Neural cell (in vitro differentiated cells): Measurements from ENCODE around the gene ENKD1. TPM values are rescaled to one million over a fixed set of nuclear protein-coding genes. Genes with fewer than 3 reads are reported as not detected.

Source experiments
- H2AFZ ChIP-seq: fragments of 200-600, 300-800 bp; sonication (generic), shearing (Covaris generic); 2 replicates; pipeline ENCODE4 v1.6.0; 2014; ENCODE audit warnings: low read depth, mild to moderate bottlenecking, antibody characterized with exemption, low read length, moderate library complexity
- H3F3A ChIP-seq: fragments of 200-600 bp; shearing (Covaris generic); 2 replicates; pipeline ENCODE4 v1.6.1; 2016; ENCODE audit warnings: mild to moderate bottlenecking, moderate library complexity, mixed read lengths, antibody characterized with exemption, low read length; ENCODE audit not compliant: insufficient read depth, poor library complexity, severe bottlenecking
- H3K27ac ChIP-seq: fragments of 200-600, 300-800 bp; sonication (generic), shearing (Covaris generic); 2 replicates; pipeline ENCODE4 v1.5.1; 2014; ENCODE audit warnings: mild to moderate bottlenecking, low read length, moderate library complexity
- H3K27me3 ChIP-seq: fragments of 300-800, 200-600 bp; sonication (generic), shearing (Covaris generic); 2 replicates; pipeline ENCODE4 v1.6.0; 2014; ENCODE audit warnings: mild to moderate bottlenecking, low read depth, low read length, moderate library complexity; ENCODE audit not compliant: insufficient read depth
- H3K36me3 ChIP-seq: fragments of 300-800, 200-600 bp; sonication (generic), shearing (Covaris generic); 2 replicates; pipeline ENCODE4 v1.5.1; 2014; ENCODE audit warnings: mild to moderate bottlenecking, antibody characterized with exemption, low read length, moderate library complexity; ENCODE audit not compliant: insufficient read depth
- H3K4me2 ChIP-seq: fragments of 300-800, 200-600 bp; sonication (generic), shearing (Covaris generic); 2 replicates; pipeline ENCODE4 v1.6.0; 2014; ENCODE audit warnings: mild to moderate bottlenecking, low read length
- H3K4me3 ChIP-seq: fragments of 300-800, 200-600 bp; sonication (generic), shearing (Covaris generic); 2 replicates; pipeline ENCODE4 v1.5.1; 2014; ENCODE audit warnings: mild to moderate bottlenecking, low read length, moderate library complexity
- H3K79me2 ChIP-seq: fragments of 200-600 bp; shearing (Covaris generic); replicated peaks from 2 replicates; pipeline ENCODE4 v1.6.0; 2014; ENCODE audit warnings: mild to moderate bottlenecking, low read length, moderate library complexity; ENCODE audit not compliant: insufficient read depth
- H3K9ac ChIP-seq: fragments of 300-800, 200-600 bp; sonication (generic), shearing (Covaris generic); 2 replicates; pipeline ENCODE4 v1.6.1; 2016; ENCODE audit warnings: mild to moderate bottlenecking, low read length, mixed read lengths
- H3K9me2 ChIP-seq: fragments of 200-600 bp; shearing (Covaris generic); 2 replicates; pipeline ENCODE4 v1.6.1; 2016; ENCODE audit warnings: mild to moderate bottlenecking, low read length, mixed read lengths; ENCODE audit not compliant: insufficient read depth
- H3K9me3 ChIP-seq: fragments of 200-600, 300-800 bp; sonication (generic), shearing (Covaris generic); 2 replicates; pipeline ENCODE4 v1.6.1; 2016; ENCODE audit warnings: mild to moderate bottlenecking, mixed run types, low read length, moderate library complexity, mixed read lengths
- H4K20me1 ChIP-seq: fragments of 200-600 bp; shearing (Covaris generic); 2 replicates; pipeline ENCODE4 v1.6.1; 2016; ENCODE audit warnings: mild to moderate bottlenecking, mixed run types; ENCODE audit not compliant: insufficient read depth
- CTCF ChIP-seq: fragments of 450-650 bp; IDR thresholded peaks from 2 replicates; pipeline ENCODE4 v1.5.1; 2014; ENCODE audit warnings: antibody characterized with exemption, mild to moderate bottlenecking, moderate library complexity; ENCODE audit not compliant: poor library complexity, severe bottlenecking
- EP300 ChIP-seq: fragments of 450-650 bp; conservative IDR thresholded peaks from 2 replicates; pipeline ENCODE4 v1.6.1; 2014; ENCODE audit warnings: antibody characterized with exemption, mild to moderate bottlenecking, moderate library complexity; ENCODE audit not compliant: poor library complexity, severe bottlenecking
- EZH2 ChIP-seq: fragments of 200-600, 300-800 bp; shearing (Covaris generic), sonication (generic); IDR thresholded peaks from 2 replicates; pipeline ENCODE4 v1.6.1; 2014; ENCODE audit warnings: antibody characterized with exemption, low read length, borderline replicate concordance, mild to moderate bottlenecking; ENCODE audit not compliant: insufficient read depth, poor library complexity, severe bottlenecking
- MXI1 ChIP-seq: fragments of 450-650 bp; conservative IDR thresholded peaks from 2 replicates; pipeline ENCODE4 v1.6.1; 2014; ENCODE audit warnings: antibody characterized with exemption, mild to moderate bottlenecking; ENCODE audit not compliant: poor library complexity, severe bottlenecking
- POLR2AphosphoS5 ChIP-seq: IDR thresholded peaks from 2 replicates; pipeline ENCODE4 v1.6.1; 2012
- RAD21 ChIP-seq: fragments of 450-650 bp; conservative IDR thresholded peaks from 2 replicates; pipeline ENCODE4 v1.6.1; 2014; ENCODE audit warnings: antibody characterized with exemption, mild to moderate bottlenecking, moderate library complexity
- SMC3 ChIP-seq: fragments of 450-650 bp; conservative IDR thresholded peaks from 2 replicates; pipeline ENCODE4 v1.6.1; 2014; ENCODE audit warnings: antibody characterized with exemption, mild to moderate bottlenecking, moderate library complexity; ENCODE audit not compliant: poor library complexity
- TAF1 ChIP-seq: IDR thresholded peaks from 2 replicates; pipeline ENCODE4 v1.6.1; 2012; ENCODE audit warnings: low read depth
- polyA plus RNA-seq: library from polyadenylated mRNA; depleted of rRNA; stranded (reverse); fragments of >200 nt; gene quantifications from 2 replicates; pipeline ENCODE4 v1.2.3, GENCODE V29; 2014
- TF ChIP-seq, protein P1 (sequence below): IDR thresholded peaks from 2 replicates; pipeline ENCODE4 v1.6.1; 2012; ENCODE audit warnings: borderline replicate concordance

The ENKD1 gene
- polyA plus RNA-seq, 1 donor from 2014 or later, result 36.6 TPM

- Histone ChIP-seq H4K20me1 (no peaks in the 10 kb centered on the region), H3K9me2 (no peaks in the 10 kb centered on the region), H3F3A (no peaks in the 10 kb centered on the region), H3K9me3 (no peaks in the 10 kb centered on the region), H3K27ac (no peak overlapping the region), H3K27me3 (peaks cover 6% of the 10 kb centered on the region), H3K9ac (no peak overlapping the region), H2AFZ (no peak overlapping the region), H3K36me3 (no peaks in the 10 kb centered on the region), H3K4me2 (no peak overlapping the region), H3K4me3 (no peak overlapping the region), H3K79me2 (peaks cover 15% of the 10 kb centered on the region)
- TF ChIP-seq, protein P1, sequence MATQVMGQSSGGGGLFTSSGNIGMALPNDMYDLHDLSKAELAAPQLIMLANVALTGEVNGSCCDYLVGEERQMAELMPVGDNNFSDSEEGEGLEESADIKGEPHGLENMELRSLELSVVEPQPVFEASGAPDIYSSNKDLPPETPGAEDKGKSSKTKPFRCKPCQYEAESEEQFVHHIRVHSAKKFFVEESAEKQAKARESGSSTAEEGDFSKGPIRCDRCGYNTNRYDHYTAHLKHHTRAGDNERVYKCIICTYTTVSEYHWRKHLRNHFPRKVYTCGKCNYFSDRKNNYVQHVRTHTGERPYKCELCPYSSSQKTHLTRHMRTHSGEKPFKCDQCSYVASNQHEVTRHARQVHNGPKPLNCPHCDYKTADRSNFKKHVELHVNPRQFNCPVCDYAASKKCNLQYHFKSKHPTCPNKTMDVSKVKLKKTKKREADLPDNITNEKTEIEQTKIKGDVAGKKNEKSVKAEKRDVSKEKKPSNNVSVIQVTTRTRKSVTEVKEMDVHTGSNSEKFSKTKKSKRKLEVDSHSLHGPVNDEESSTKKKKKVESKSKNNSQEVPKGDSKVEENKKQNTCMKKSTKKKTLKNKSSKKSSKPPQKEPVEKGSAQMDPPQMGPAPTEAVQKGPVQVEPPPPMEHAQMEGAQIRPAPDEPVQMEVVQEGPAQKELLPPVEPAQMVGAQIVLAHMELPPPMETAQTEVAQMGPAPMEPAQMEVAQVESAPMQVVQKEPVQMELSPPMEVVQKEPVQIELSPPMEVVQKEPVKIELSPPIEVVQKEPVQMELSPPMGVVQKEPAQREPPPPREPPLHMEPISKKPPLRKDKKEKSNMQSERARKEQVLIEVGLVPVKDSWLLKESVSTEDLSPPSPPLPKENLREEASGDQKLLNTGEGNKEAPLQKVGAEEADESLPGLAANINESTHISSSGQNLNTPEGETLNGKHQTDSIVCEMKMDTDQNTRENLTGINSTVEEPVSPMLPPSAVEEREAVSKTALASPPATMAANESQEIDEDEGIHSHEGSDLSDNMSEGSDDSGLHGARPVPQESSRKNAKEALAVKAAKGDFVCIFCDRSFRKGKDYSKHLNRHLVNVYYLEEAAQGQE, result no peak
- TF ChIP-seq EZH2 (no peak), MXI1 (no peak), CTCF (no peak), TAF1 (no peak), EP300 (no peak), POLR2AphosphoS5 (no peak), SMC3 (no peak), RAD21 (no peak)
These were observed 8.6 kb downstream of the ENKD1 start for GRCh38 chr16:67657751-67658518.

DNA sequence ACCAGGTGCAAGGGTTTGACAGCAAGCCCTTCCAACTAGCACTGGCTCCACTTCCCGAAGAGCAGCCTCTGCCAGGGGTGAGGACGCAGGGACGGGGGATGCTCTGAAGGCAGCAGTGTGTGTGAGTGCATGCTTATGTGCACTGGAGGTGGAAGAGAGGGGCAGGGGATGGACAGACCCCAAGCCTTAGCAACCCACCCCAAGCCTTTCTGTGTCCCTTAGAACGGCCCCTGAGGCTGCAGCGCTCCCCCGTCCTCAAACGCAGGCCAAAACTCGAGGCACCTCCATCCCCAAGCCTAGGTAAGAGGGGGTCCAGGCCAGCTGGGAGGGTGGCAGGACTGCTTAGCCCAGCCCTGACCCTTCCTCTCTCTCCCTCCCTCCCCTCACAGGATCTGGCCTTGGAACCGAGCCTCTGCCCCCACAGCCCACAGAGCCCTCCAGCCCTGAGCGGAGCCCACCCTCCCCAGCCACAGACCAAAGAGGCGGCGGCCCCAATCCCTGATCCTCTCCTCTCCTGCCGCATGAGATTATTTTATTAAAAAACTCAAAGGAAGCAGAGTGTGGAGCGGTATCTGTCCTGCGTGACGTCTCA lies 9.4 kb downstream of the ENKD1 start:
- Histone ChIP-seq H3F3A (no peaks in the 10 kb centered on the region), H3K27me3 (peaks cover 9% of the 10 kb centered on the region), H3K27ac (no peak overlapping the region), H3K9me3 (no peaks in the 10 kb centered on the region), H3K36me3 (no peaks in the 10 kb centered on the region), H4K20me1 (no peaks in the 10 kb centered on the region), H3K9me2 (no peaks in the 10 kb centered on the region), H3K4me3 (no peak overlapping the region), H2AFZ (no peak overlapping the region), H3K9ac (no peak overlapping the region), H3K79me2 (peaks cover 12% of the 10 kb centered on the region), H3K4me2 (no peak overlapping the region)
- TF ChIP-seq TAF1 (no peak), EZH2 (no peak), RAD21 (no peak), SMC3 (no peak)
- TF ChIP-seq, protein P1, result no peak
